Measurements from ENCODE around the gene KRT15.

KRT15 gene

DNA sequence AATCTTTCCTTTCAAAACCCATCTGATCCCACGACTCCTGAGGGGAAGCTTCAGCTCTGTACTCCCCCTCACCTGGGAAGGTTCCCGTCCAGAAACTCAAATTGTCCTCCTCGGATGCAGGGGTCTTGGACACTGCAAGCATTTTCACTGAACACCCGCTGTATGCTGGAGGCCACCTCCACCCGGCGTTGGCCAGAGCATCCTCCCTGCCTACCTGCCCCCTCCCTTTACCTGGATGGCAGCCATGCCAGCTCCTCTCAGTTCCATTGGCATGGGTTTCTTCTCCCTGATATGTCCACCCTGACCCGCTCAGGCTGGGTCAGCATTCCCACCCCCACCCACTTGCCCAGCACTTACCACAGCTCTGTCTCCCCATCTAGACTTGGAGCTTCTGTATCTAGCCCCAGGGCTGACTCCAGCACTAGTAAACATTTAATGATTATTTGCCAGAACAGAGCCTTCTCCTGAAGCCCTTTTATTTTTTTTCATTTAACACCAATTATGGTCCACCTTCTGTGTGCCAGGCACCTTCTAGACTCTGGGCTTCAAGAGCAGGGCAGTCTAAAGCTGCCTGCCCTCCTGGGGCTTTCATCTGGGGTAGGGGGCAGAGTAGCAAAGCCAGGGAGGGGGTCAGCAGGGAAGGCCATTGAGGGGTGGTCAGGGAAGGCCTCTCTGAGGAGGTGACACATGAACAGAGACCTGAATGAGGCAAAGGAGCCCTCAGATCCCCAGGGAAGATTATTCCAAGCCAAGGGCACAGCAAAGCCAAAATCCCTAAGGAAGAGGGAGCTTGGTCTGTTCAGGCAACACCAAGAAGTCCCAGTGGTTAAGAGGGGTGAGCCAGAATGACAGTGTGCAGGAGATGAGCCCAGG is 18.3 kb upstream of the KRT15 start:
- Histone ChIP-seq H3K4me1 (ENCODE audit: insufficient read depth, poor library complexity, severe bottlenecking) (peaks cover 38% of the 10 kb centered on the region), H3K36me3 (ENCODE audit: low read depth) (no peaks in the 10 kb centered on the region), H3K27me3 (ENCODE audit: insufficient read depth, poor library complexity, severe bottlenecking) (no peaks in the 10 kb centered on the region), H3K4me3 (ENCODE audit: severe bottlenecking) (no peak overlapping the region), H3K9me3 (ENCODE audit: severe bottlenecking) (no peaks in the 10 kb centered on the region), H3K27ac (ENCODE audit: poor library complexity, severe bottlenecking) (peak overlapping the region; percentile 68)
- no peak for ATAC-seq (ENCODE audit: low read depth)
- no peak for DNase-seq (ENCODE audit: low spot score)
- TF ChIP-seq, protein P1, sequence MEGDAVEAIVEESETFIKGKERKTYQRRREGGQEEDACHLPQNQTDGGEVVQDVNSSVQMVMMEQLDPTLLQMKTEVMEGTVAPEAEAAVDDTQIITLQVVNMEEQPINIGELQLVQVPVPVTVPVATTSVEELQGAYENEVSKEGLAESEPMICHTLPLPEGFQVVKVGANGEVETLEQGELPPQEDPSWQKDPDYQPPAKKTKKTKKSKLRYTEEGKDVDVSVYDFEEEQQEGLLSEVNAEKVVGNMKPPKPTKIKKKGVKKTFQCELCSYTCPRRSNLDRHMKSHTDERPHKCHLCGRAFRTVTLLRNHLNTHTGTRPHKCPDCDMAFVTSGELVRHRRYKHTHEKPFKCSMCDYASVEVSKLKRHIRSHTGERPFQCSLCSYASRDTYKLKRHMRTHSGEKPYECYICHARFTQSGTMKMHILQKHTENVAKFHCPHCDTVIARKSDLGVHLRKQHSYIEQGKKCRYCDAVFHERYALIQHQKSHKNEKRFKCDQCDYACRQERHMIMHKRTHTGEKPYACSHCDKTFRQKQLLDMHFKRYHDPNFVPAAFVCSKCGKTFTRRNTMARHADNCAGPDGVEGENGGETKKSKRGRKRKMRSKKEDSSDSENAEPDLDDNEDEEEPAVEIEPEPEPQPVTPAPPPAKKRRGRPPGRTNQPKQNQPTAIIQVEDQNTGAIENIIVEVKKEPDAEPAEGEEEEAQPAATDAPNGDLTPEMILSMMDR (IDR thresholded peaks at IDR 0.05; ENCODE audit: poor library complexity, severe bottlenecking) = no peak

DNA sequence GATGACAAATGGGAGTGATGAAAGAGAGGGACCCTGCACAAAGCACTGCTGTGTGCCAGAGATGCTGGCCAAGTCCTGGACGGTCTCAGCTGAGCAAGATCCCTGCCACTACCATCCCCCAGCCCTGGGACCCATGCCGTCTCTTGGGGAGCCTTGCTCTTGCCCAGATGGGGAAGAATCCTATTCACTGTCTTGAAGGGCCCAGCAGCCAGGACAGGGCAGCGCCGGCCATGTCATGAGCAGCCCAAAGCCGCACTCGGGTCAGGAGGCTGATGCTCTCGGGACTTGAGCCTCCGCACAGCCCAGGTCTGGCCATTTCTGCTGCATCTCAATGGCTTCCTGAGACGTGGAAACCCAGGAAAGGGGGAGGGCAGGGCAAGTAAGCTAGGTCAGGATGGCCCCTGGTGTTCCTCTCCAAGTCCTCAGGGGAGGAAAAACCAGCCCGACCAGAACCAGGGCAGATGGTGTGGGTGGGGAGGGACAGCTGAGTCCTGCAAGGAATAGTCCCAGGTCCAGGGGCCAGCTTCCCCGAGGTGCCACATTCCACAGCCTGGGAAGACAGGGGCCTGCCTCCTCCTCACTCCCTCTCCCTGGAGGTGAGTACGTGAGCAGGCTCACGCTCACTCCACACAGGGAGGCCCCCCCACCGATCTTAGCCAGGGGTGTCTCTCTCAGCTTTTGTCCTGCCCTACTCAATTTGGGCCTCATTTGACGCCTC is 17.2 kb upstream of the KRT15 start:
- Histone ChIP-seq H3K36me3 (ENCODE audit: low read depth) (no peaks in the 10 kb centered on the region), H3K27ac (ENCODE audit: poor library complexity, severe bottlenecking) (no peak overlapping the region), H3K4me3 (ENCODE audit: severe bottlenecking) (no peak overlapping the region), H3K4me1 (ENCODE audit: insufficient read depth, poor library complexity, severe bottlenecking) (peaks cover 34% of the 10 kb centered on the region), H3K9me3 (ENCODE audit: severe bottlenecking) (no peaks in the 10 kb centered on the region), H3K27me3 (ENCODE audit: insufficient read depth, poor library complexity, severe bottlenecking) (no peaks in the 10 kb centered on the region)
- ATAC-seq (ENCODE audit: low read depth) (0 out of 3 replicates have a peak, but pooled peaks have one; percentile 5), DNase-seq (ENCODE audit: low spot score) (no peak)
- TF ChIP-seq, protein P1 (IDR thresholded peaks at IDR 0.05; ENCODE audit: poor library complexity, severe bottlenecking) = no peak

DNA sequence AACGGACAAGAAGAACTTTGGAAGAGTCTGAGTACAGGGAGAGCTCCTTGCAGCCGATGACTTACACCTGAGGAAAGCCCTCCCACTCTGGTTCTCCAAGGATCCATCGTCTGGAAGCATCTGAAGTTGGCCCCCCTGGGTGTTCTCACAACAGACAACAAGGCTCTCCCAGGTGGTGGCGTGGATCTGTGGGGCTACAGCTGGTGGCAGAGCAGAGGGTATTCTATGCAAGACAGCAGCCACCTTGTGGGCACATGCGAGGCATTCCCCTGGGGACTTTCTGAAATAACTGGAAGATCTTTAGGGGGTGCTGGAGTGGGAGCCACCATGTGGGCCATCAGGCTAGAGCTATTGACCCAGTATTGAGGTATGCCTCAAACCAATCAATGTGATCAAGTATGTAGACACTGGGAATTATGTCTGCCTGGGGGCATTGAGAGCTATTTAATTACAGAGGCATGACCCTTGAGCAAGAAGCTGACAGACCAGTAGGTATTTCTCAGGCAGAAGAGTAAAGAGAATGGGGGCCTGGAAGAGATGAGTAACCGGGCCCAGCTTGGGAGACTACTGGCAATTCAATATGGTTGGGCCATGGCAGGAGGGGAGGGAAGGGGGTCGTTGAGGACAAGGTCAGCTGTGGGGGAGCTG is 16.3 kb upstream of the KRT15 start:
- no peaks in the 10 kb centered on the region for H3K9me3 ChIP-seq (ENCODE audit: severe bottlenecking)
- no peak for DNase-seq (ENCODE audit: low spot score)
- H3K4me3 ChIP-seq (ENCODE audit: severe bottlenecking) = no peak overlapping the region
- H3K27me3 ChIP-seq (ENCODE audit: insufficient read depth, poor library complexity, severe bottlenecking) = no peaks in the 10 kb centered on the region
- TF ChIP-seq, protein P1 (IDR thresholded peaks at IDR 0.05; ENCODE audit: poor library complexity, severe bottlenecking) = no peak
- no peak for ATAC-seq (ENCODE audit: low read depth)
- H3K36me3 ChIP-seq (ENCODE audit: low read depth) = no peaks in the 10 kb centered on the region
- H3K4me1 ChIP-seq (ENCODE audit: insufficient read depth, poor library complexity, severe bottlenecking) = peaks cover 37% of the 10 kb centered on the region
- no peak overlapping the region for H3K27ac ChIP-seq (ENCODE audit: poor library complexity, severe bottlenecking)

DNA sequence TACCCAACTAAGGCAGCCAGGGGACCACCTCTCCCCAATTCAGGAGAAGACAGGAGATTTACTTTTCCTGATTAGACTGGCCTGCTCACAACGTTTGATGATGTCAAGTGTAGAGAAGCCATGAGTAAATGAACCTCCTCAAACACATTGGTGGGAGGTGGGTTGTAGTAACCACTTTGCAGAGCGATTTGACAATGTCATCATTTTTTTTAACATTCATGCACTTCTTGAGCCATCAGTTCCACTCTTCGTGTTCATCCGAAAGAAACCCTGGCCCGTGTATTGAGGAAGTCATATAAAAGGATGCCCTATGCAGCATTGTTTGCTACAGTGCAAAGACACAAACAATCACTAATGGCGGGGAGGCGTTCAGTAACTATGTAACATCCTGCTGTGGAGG is 14.9 kb upstream of the KRT15 start:
- H3K4me3 ChIP-seq (ENCODE audit: severe bottlenecking) = no peak overlapping the region
- H3K4me1 ChIP-seq (ENCODE audit: insufficient read depth, poor library complexity, severe bottlenecking) = peaks cover 44% of the 10 kb centered on the region
- no peak for ATAC-seq (ENCODE audit: low read depth)
- no peaks in the 10 kb centered on the region for H3K9me3 ChIP-seq (ENCODE audit: severe bottlenecking)
- no peak overlapping the region for H3K27ac ChIP-seq (ENCODE audit: poor library complexity, severe bottlenecking)
- H3K36me3 ChIP-seq (ENCODE audit: low read depth) = no peaks in the 10 kb centered on the region
- no peaks in the 10 kb centered on the region for H3K27me3 ChIP-seq (ENCODE audit: insufficient read depth, poor library complexity, severe bottlenecking)
- no peak for DNase-seq (ENCODE audit: low spot score)
- TF ChIP-seq, protein P1 (IDR thresholded peaks at IDR 0.05; ENCODE audit: poor library complexity, severe bottlenecking) = no peak

Data from RWPE2 (cell line).